Measurements from ENCODE around the gene NOL4L. TPM values are rescaled to one million over a fixed set of nuclear protein-coding genes. Genes with fewer than 3 reads are reported as not detected.

The NOL4L gene
- total RNA-seq, 2 experiments from 2014 or later, result 39.1 to 41.1 TPM

GRCh38 chr20:32528905-32529670, 56.0 kb downstream of the NOL4L start:
- no peak overlapping the region for H3K4me3 Mint-ChIP-seq
- H3K27me3 Mint-ChIP-seq, result no peaks in the 10 kb centered on the region
- no peak for DNase-seq
- no peak for ATAC-seq (ENCODE audit: low read depth)
- peak overlapping the region; percentile 94 for H3K27ac Mint-ChIP-seq
- H3K36me3 Mint-ChIP-seq, result peaks cover 10% of the 10 kb centered on the region
- peaks cover 67% of the 10 kb centered on the region for H3K4me1 Mint-ChIP-seq
- POLR2A ChIA-PET, result interaction anchor here (1.2 to 11.8 kb wide), 5 partner anchors 10 to 233 kb away, joined by 3 to 248 read pairs (median 4); partner anchors contain the start of genes C20orf203 and DNMT3B
- no peaks in the 10 kb centered on the region for H3K9me3 Mint-ChIP-seq

- POLR2A ChIA-PET, result interaction anchor here (1.0 to 11.8 kb wide), 7 partner anchors 10 to 234 kb away, joined by 3 to 248 read pairs (median 3); partner anchors contain the start of genes C20orf203, COMMD7 and DNMT3B
- peaks cover 64% of the 10 kb centered on the region for H3K4me1 Mint-ChIP-seq
- peaks cover 10% of the 10 kb centered on the region for H3K36me3 Mint-ChIP-seq
- H3K27me3 Mint-ChIP-seq, result no peaks in the 10 kb centered on the region
- H3K4me3 Mint-ChIP-seq, result peak overlapping the region; percentile 64
- H3K27ac Mint-ChIP-seq, result peak overlapping the region; percentile 94
- H3K9me3 Mint-ChIP-seq, result no peaks in the 10 kb centered on the region
- ATAC-seq (ENCODE audit: low read depth) (peak; percentile 67), DNase-seq (peak; percentile 61)
Measured at GRCh38 chr20:32528171-32528891, 56.8 kb downstream of the NOL4L start.

- peak; percentile 48 for DNase-seq
- Mint-ChIP-seq H3K4me1 (peaks cover 67% of the 10 kb centered on the region), H3K36me3 (peaks cover 10% of the 10 kb centered on the region), H3K27ac (peak overlapping the region; percentile 94), H3K9me3 (no peaks in the 10 kb centered on the region), H3K4me3 (peak overlapping the region; percentile 31), H3K27me3 (no peaks in the 10 kb centered on the region)
- POLR2A ChIA-PET, result interaction anchor here (1.0 to 11.8 kb wide), 5 partner anchors 11 to 215 kb away, joined by 3 to 248 read pairs (median 3); partner anchors contain the start of genes C20orf203 and COMMD7
- no peak for ATAC-seq (ENCODE audit: low read depth)
Measured at GRCh38 chr20:32527447-32528055, 57.6 kb downstream of the NOL4L start.

- Mint-ChIP-seq H3K27me3 (no peaks in the 10 kb centered on the region), H3K4me3 (peak overlapping the region; percentile 31), H3K4me1 (peaks cover 70% of the 10 kb centered on the region), H3K27ac (peak overlapping the region; percentile 94), H3K9me3 (no peaks in the 10 kb centered on the region), H3K36me3 (peaks cover 10% of the 10 kb centered on the region)
- POLR2A ChIA-PET, result interaction anchor here (1.3 to 11.8 kb wide), 2 partner anchors 12 to 216 kb away, joined by 3 to 248 read pairs; partner anchors contain the start of gene COMMD7
- no peak for ATAC-seq (ENCODE audit: low read depth)
- DNase-seq, result no peak
Measured at GRCh38 chr20:32527052-32527446, 58.1 kb downstream of the NOL4L start.

DNA sequence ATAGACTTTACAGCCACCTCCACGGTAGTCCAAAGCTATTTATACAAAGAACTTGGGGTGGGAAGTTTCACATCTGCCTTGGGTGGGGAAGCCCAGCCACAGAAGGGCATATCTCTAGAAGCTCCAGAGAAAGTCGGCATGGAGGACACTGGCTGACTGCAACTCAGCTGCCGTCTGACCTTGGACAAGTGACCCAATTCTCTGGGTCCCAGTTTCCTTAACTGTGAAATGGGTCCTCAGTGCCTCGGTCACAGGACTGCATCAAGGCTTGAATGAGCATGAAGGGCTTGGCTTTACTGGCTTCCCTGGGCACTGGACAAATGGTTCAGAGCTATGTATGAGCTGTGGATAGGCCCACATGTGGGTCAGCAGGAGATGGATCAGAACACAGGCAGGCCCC, 58.6 kb downstream of the NOL4L start:
- no peak for DNase-seq
- H3K9me3 Mint-ChIP-seq, result no peaks in the 10 kb centered on the region
- POLR2A ChIA-PET, result interaction anchor here (0.8 to 11.8 kb wide), 2 partner anchors 12 to 98 kb away, joined by 3 to 248 read pairs; no protein-coding TSS in a partner anchor
- H3K27ac Mint-ChIP-seq, result peak overlapping the region; percentile 94
- H3K4me3 Mint-ChIP-seq, result peak overlapping the region; percentile 12
- peaks cover 8% of the 10 kb centered on the region for H3K36me3 Mint-ChIP-seq
- no peaks in the 10 kb centered on the region for H3K27me3 Mint-ChIP-seq
- H3K4me1 Mint-ChIP-seq, result peaks cover 65% of the 10 kb centered on the region
- ATAC-seq (ENCODE audit: low read depth), result no peak

DNA sequence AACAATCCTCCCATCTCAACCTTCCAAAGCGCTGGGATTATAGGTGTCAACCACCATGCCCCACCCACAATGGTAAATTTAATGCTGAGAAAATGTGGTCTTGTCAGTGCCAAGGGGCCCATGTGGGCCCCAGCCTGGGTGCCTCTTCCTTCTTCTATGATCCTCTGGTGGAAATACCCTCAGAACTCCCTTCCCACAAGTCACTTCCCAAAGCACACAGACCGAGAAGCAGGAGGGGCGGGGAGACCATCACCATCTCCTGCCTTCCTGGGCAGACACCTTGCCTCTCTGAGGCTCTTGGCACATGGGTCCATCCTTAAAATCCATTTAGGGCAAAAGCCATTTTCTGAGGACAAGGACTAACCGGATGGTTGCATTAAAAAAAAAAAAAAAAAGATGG, 59.0 kb downstream of the NOL4L start:
- DNase-seq (no peak), ATAC-seq (ENCODE audit: low read depth) (no peak)
- Mint-ChIP-seq H3K4me3 (peak overlapping the region; percentile 18), H3K27me3 (no peaks in the 10 kb centered on the region), H3K4me1 (peaks cover 68% of the 10 kb centered on the region), H3K9me3 (no peaks in the 10 kb centered on the region), H3K27ac (peak overlapping the region; percentile 94), H3K36me3 (peaks cover 8% of the 10 kb centered on the region)
- POLR2A ChIA-PET, result interaction anchor here (0.8 to 11.8 kb wide), 2 partner anchors 13 to 98 kb away, joined by 3 to 248 read pairs; no protein-coding TSS in a partner anchor

DNA sequence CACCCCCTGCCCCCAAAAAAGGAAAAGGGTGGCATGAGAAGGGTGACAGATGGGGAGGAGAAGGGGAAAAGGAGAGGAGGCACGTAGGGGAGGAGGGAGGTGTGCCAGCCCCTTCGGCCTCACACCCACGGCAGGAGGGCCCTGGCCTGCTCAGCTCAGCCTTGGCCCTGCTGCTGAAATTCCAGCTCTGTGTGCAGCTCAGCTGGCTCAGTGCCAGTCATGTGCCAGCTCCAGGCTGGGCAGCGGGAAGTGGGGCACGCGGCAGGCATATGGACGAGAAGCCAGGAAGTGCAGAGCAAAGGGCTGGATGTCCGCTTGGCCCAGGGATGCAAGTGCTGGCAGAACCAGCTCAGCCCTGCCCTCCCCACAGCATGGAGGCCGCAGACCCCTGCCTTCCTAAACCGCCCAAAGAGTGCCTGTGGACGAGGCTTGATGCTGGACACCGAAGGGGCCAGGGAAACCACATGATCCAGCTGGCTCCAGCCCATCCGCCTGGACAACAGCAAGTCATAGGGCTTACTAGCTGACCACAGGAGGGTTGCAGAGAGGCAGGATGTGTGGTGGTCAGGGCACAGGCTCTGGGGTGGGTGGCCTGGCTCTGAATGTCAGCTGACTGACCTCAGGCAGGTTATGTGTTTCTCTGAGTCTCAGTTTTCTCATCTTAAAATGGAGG, 60.2 kb downstream of the NOL4L start:
- peaks cover 69% of the 10 kb centered on the region for H3K4me1 Mint-ChIP-seq
- ATAC-seq (ENCODE audit: low read depth) (no peak), DNase-seq (peak; percentile 27)
- H3K36me3 Mint-ChIP-seq, result peaks cover 9% of the 10 kb centered on the region
- H3K27ac Mint-ChIP-seq, result peak overlapping the region; percentile 81
- no peak overlapping the region for H3K4me3 Mint-ChIP-seq
- H3K27me3 Mint-ChIP-seq, result no peaks in the 10 kb centered on the region
- no peaks in the 10 kb centered on the region for H3K9me3 Mint-ChIP-seq
- POLR2A ChIA-PET, result interaction anchor here (0.6 to 11.8 kb wide), 7 partner anchors 9 to 919 kb away, joined by 3 to 248 read pairs (median 4); no protein-coding TSS in a partner anchor

DNA sequence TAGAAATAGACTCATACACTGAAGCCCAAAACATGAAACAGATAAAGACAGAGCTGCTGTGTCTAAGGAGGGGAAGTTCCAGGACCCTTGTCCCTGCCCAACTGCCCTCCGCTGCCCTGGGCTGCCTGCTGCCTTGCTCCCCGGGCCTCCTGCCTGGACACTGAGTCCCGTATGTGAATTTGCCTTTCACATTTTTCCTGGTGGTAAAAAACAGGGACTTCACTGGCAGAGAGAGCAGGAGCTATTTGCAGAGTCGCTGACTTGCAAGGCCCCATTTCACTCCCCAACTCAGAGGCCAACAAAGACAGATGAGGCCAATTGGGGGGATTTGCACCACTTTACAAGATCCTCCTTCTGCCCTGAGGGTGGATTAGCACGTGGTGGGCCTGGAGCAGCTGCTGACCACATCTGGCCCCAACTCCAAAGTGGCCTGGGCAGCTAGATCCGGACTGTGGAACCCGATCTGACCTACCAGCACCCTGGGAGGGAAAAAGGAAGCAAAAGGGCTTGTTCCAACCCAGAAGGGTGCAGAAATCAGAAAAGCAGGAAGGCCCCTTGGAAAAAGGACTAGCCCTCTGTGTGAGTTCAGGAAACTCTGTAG, 61.4 kb downstream of the NOL4L start:
- peaks cover 11% of the 10 kb centered on the region for H3K36me3 Mint-ChIP-seq
- H3K9me3 Mint-ChIP-seq, result no peaks in the 10 kb centered on the region
- ATAC-seq (ENCODE audit: low read depth), result no peak
- peak overlapping the region; percentile 36 for H3K4me3 Mint-ChIP-seq
- peak overlapping the region; percentile 81 for H3K27ac Mint-ChIP-seq
- H3K4me1 Mint-ChIP-seq, result peaks cover 56% of the 10 kb centered on the region
- no peaks in the 10 kb centered on the region for H3K27me3 Mint-ChIP-seq
- DNase-seq, result no peak
- POLR2A ChIA-PET, result interaction anchor here (0.6 to 11.8 kb wide), 6 partner anchors 10 to 129 kb away, joined by 3 to 248 read pairs (median 6); no protein-coding TSS in a partner anchor

DNA sequence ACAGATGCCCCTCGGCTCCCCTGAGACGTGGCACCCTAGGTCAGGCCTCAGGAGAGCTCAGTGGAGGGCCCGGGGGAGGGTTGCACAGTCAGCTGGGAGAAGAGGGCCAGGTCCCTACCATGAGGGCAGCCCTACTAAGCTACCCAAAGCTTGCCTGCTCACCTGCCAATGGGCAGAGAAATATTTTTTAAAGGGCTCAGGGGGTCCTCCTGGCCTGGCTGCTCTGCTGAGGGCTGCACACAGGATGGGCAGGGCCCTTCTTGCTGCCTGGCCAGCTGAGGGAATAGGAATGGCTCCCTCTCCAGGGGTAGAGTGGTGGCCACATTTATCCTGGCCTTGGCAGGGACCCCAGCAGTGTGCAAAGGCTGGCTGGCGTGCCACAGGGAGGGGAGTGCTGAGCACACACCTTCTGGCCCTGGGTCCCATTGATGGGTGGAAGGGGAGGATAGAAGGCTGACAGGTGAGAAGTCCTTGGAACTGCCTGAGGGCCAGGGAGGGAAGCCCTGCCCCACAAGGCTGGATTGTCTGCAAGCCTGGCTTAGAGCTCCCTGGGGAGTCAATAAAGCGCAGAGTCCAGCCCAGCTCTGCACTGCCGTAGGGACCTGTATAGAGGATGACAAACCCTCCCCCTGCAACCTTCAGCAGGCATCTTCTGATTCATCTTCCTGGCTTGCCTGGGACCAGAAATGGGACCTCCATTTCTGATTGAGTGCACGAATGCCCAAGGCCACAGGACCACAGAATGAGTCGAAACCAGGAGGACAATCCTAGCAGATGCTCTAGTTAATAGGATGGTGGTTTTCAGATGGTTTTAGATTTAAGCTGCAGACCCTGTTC, 62.1 kb downstream of the NOL4L start:
- Mint-ChIP-seq H3K36me3 (peaks cover 11% of the 10 kb centered on the region), H3K9me3 (no peaks in the 10 kb centered on the region), H3K27ac (peak overlapping the region; percentile 76), H3K4me3 (peak overlapping the region; percentile 49), H3K27me3 (no peaks in the 10 kb centered on the region), H3K4me1 (peaks cover 50% of the 10 kb centered on the region)
- POLR2A ChIA-PET, result interaction anchor here (1.0 to 11.8 kb wide), 6 partner anchors 11 to 129 kb away, joined by 3 to 248 read pairs (median 6); no protein-coding TSS in a partner anchor
- DNase-seq (no peak), ATAC-seq (ENCODE audit: low read depth) (no peak)

GRCh38 chr20:32522526-32522775, 62.7 kb downstream of the NOL4L start:
- DNase-seq (no peak), ATAC-seq (ENCODE audit: low read depth) (peak; percentile 9)
- H3K4me3 Mint-ChIP-seq, result peak overlapping the region; percentile 49
- H3K27me3 Mint-ChIP-seq, result no peaks in the 10 kb centered on the region
- H3K27ac Mint-ChIP-seq, result peak overlapping the region; percentile 74
- H3K36me3 Mint-ChIP-seq, result peaks cover 11% of the 10 kb centered on the region
- H3K9me3 Mint-ChIP-seq, result no peaks in the 10 kb centered on the region
- H3K4me1 Mint-ChIP-seq, result peaks cover 45% of the 10 kb centered on the region
- POLR2A ChIA-PET, result interaction anchor here (1.0 to 11.8 kb wide), 5 partner anchors 11 to 130 kb away, joined by 3 to 248 read pairs (median 7); no protein-coding TSS in a partner anchor

DNA sequence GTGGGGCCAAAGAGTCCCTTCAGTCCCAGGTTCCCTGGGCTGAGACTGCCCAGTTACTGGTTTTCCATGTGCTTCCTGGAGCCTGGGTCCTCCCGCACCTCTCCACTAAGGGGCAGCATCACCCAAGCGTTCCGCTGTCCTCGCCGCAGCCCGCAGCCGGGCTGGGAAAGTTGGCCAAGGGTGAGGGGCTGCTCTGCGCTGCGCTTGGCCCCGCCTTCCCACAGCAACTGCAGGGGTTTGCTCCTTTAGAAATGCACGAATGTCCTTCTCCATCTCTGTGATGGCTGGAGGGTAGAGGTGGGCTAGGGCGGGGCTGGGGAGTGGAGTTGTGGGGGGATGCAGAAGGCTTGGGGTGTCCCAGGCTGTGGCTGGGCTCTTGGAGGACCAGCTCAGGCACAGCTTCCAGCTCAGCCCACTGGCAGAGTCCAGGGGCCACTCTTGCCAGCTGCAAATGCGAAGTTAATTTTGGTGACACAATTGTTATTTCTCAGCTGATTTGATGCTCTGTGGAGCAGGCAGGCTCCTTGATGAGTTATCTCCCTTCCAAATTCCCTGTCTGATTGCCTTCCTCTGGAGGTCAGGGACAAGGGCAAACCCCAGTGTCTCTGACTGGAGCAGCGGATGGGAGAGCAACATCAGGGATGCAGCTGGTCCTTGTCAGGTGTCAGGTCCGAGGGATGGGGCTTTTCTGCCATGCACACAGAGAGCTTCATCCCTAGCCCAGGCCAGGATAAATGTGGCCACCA, 63.2 kb downstream of the NOL4L start:
- peaks cover 11% of the 10 kb centered on the region for H3K36me3 Mint-ChIP-seq
- no peaks in the 10 kb centered on the region for H3K27me3 Mint-ChIP-seq
- H3K9me3 Mint-ChIP-seq, result no peaks in the 10 kb centered on the region
- peak; percentile 62 for ATAC-seq (ENCODE audit: low read depth)
- POLR2A ChIA-PET, result interaction anchor here (0.5 to 11.8 kb wide), 7 partner anchors 12 to 152 kb away, joined by 3 to 248 read pairs (median 4); no protein-coding TSS in a partner anchor
- H3K27ac Mint-ChIP-seq, result peak overlapping the region; percentile 74
- no peak overlapping the region for H3K4me3 Mint-ChIP-seq
- peak; percentile 78 for DNase-seq
- H3K4me1 Mint-ChIP-seq, result peaks cover 40% of the 10 kb centered on the region

Measured in activated naive CD8-positive, alpha-beta T cell treated with anti-CD3 and anti-CD28 coated beads, Interleukin-2, amount 10 ng/mL, durations not matched to agents 7 days and 5 days (primary cell).